HG02973 (cell line): ENCODE data around the gene SKIC3.

Source experiments
- ATAC-seq: cut with Tn5 transposase; IDR thresholded peaks from one replicate; pipeline ENCODE4 v1.9.1; 2021; ENCODE audit warnings: moderate library complexity; ENCODE audit not compliant: unreplicated experiment

The SKIC3 gene

GRCh38 chr5:95554647-95555548, at the start of gene SKIC3, which contains the start of gene ARSK:
Gene SKIC3 (minus strand): TSS chr5:95554977. CDS start chr5:95547150, 7,827 bp downstream.
Gene ARSK (plus strand): TSS chr5:95555101. CDS start chr5:95555279, 178 bp downstream.
- ATAC-seq, result peak; percentile 86

- ATAC-seq, result no peak
These were observed 45.8 kb upstream of the SKIC3 start for GRCh38 chr5:95600557-95600956.

- no peak for ATAC-seq
These were observed 44.5 kb upstream of the SKIC3 start for GRCh38 chr5:95599252-95599651.

GRCh38 chr5:95595289-95595931, 40.6 kb upstream of the SKIC3 start:
- no peak for ATAC-seq

- peak; percentile 90 for ATAC-seq
These were observed 36.7 kb upstream of the SKIC3 start for GRCh38 chr5:95591490-95591901.

GRCh38 chr5:95590880-95591279, 36.1 kb upstream of the SKIC3 start:
- ATAC-seq, result no peak

- ATAC-seq, result no peak
These were observed 29.2 kb upstream of the SKIC3 start for GRCh38 chr5:95583992-95584391.

GRCh38 chr5:95581576-95581975, 26.8 kb upstream of the SKIC3 start:
- ATAC-seq, result no peak

GRCh38 chr5:95572016-95572415, 17.2 kb upstream of the SKIC3 start:
- no peak for ATAC-seq

- ATAC-seq, result no peak
These were observed 10.6 kb upstream of the SKIC3 start for GRCh38 chr5:95565280-95565920.

- ATAC-seq, result no peak
These were observed 9.7 kb upstream of the SKIC3 start for GRCh38 chr5:95564450-95564849.

- no peak for ATAC-seq
These were observed 8.6 kb upstream of the SKIC3 start for GRCh38 chr5:95563367-95563766.

GRCh38 chr5:95562282-95562681, 7.5 kb upstream of the SKIC3 start:
- ATAC-seq, result no peak

- no peak for ATAC-seq
These were observed 3.1 kb upstream of the SKIC3 start for GRCh38 chr5:95557841-95558240.

- ATAC-seq, result no peak
These were observed 776 bp upstream of the SKIC3 start for GRCh38 chr5:95555553-95555952.

- peak; percentile 32 for ATAC-seq
These were observed 488 bp downstream of the SKIC3 start for GRCh38 chr5:95554331-95554646.

- ATAC-seq, result no peak
These were observed 5.7 kb downstream of the SKIC3 start for GRCh38 chr5:95549030-95549429.

GRCh38 chr5:95543017-95543705, 11.6 kb downstream of the SKIC3 start:
- ATAC-seq, result no peak

GRCh38 chr5:95537501-95537900, 17.3 kb downstream of the SKIC3 start:
- ATAC-seq, result no peak

- no peak for ATAC-seq
These were observed 21.0 kb downstream of the SKIC3 start for GRCh38 chr5:95533761-95534160.

GRCh38 chr5:95533106-95533505, 21.7 kb downstream of the SKIC3 start:
- no peak for ATAC-seq
